ENCODE measurements around the gene FBXW11.

- TF ChIP-seq POLR2AphosphoS5 (IDR thresholded peaks at IDR 0.05; ENCODE audit: low read depth, low read length) = no peak
- no peak for TF ChIP-seq TAF1 (IDR thresholded peaks at IDR 0.05; ENCODE audit: borderline replicate concordance, low read depth, low read length)
- no peak for TF ChIP-seq POLR2A (IDR thresholded peaks at IDR 0.05; ENCODE audit: low read depth, low read length)
Measured at GRCh38 chr5:171855265-171855664, 151.2 kb downstream of the FBXW11 start.

Measured in GM12892 (cell line).